ENCODE data around the gene RASGRF2.

DNA sequence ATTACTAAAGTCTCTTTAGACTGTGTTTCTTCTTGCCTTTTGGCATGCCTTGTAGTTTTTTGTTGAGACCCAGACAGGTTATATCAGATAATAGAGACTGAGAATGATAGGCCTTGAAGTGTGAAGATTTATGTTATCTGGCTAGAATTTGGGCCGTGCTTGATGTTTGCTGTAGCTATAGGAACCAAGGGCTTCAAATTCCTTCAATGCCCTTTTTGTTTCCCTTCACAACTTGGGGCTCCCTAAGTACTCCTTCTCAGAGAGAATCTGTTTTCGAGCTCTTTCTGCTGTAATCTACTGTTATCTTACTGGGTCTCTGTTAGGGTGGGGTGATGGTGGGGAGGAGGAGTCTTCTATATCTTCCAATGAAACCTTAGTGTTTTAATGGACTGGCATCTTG, 177.7 kb downstream of the RASGRF2 start:
- TF ChIP-seq, protein P1, sequence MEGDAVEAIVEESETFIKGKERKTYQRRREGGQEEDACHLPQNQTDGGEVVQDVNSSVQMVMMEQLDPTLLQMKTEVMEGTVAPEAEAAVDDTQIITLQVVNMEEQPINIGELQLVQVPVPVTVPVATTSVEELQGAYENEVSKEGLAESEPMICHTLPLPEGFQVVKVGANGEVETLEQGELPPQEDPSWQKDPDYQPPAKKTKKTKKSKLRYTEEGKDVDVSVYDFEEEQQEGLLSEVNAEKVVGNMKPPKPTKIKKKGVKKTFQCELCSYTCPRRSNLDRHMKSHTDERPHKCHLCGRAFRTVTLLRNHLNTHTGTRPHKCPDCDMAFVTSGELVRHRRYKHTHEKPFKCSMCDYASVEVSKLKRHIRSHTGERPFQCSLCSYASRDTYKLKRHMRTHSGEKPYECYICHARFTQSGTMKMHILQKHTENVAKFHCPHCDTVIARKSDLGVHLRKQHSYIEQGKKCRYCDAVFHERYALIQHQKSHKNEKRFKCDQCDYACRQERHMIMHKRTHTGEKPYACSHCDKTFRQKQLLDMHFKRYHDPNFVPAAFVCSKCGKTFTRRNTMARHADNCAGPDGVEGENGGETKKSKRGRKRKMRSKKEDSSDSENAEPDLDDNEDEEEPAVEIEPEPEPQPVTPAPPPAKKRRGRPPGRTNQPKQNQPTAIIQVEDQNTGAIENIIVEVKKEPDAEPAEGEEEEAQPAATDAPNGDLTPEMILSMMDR (IDR thresholded peaks at IDR 0.05 in 8 of 11, conservative IDR thresholded peaks at IDR 0.05 in 3 of 11): no peak
- TF ChIP-seq POLR2A (IDR thresholded peaks at IDR 0.05): no peak
- no peak for TF ChIP-seq POLR2AphosphoS5 (IDR thresholded peaks at IDR 0.05)

Measured in spleen (tissue), 7 donors.